Measurements from ENCODE around the gene RPS5. TPM values are rescaled to one million over a fixed set of nuclear protein-coding genes. Genes with fewer than 3 reads are reported as not detected.

Gene RPS5
- total RNA-seq, 2 donors from 2014 or later = 593 to 1,197 TPM

GRCh38 chr19:58352760-58353671, 34.1 kb upstream of the RPS5 start, which contains the start of gene A1BG:
Gene A1BG (minus strand): TSS chr19:58353492. CDS start chr19:58353437, 55 bp downstream.
- DNase-seq (ENCODE audit: low spot score) = no peak

GRCh38 chr19:58353717-58354477, 33.2 kb upstream of the RPS5 start:
- no peak for TF ChIP-seq CTCF (IDR thresholded peaks at IDR 0.05)
- no peaks in the 10 kb centered on the region for H3K9me3 ChIP-seq
- H3K27ac ChIP-seq = no peak overlapping the region
- no peaks in the 10 kb centered on the region for H3K27me3 ChIP-seq
- no peak for DNase-seq (ENCODE audit: low spot score)
- H3K4me1 ChIP-seq = peaks cover 0 to 33% of the 10 kb centered on the region in 2 donors
- H3K4me3 ChIP-seq = no peak overlapping the region
- H3K36me3 ChIP-seq = no peaks in the 10 kb centered on the region

More at GRCh38 chr19:58352760-58353671, 34.1 kb upstream of the RPS5 start, which contains the start of gene A1BG:
- Histone ChIP-seq H3K9me3 (no peaks in the 10 kb centered on the region), H3K27me3 (no peaks in the 10 kb centered on the region), H3K4me3 (no peak within 1 kb of the TSS), H3K4me1 (peaks cover 0 to 33% of the 10 kb centered on the region in 2 donors), H3K36me3 (no peaks in the 10 kb centered on the region), H3K27ac (no peak within 1 kb of the TSS)
- no peak for TF ChIP-seq CTCF (IDR thresholded peaks at IDR 0.05)

- Histone ChIP-seq H3K36me3 (no peaks in the 10 kb centered on the region), H3K4me3 (no peak overlapping the region), H3K9me3 (no peaks in the 10 kb centered on the region), H3K27ac (no peak overlapping the region), H3K27me3 (no peaks in the 10 kb centered on the region), H3K4me1 (peaks cover 0 to 33% of the 10 kb centered on the region in 2 donors)
- TF ChIP-seq CTCF (IDR thresholded peaks at IDR 0.05) = no peak
- no peak for DNase-seq (ENCODE audit: low spot score)
These were observed 32.5 kb upstream of the RPS5 start for GRCh38 chr19:58354478-58355030.

- no peak for TF ChIP-seq CTCF (IDR thresholded peaks at IDR 0.05)
- H3K36me3 ChIP-seq = no peaks in the 10 kb centered on the region
These were observed 31.8 kb upstream of the RPS5 start for GRCh38 chr19:58355215-58355796.

More at GRCh38 chr19:58355215-58355796, 31.8 kb upstream of the RPS5 start:
- Histone ChIP-seq H3K4me3 (peak overlapping the region in 1 of 2 donors; percentile 45), H3K27me3 (no peaks in the 10 kb centered on the region), H3K27ac (no peak overlapping the region), H3K9me3 (no peaks in the 10 kb centered on the region), H3K4me1 (peaks cover 0 to 26% of the 10 kb centered on the region in 2 donors)
- no peak for DNase-seq (ENCODE audit: low spot score)
